ENCODE data around the gene KCNG1. TPM values are rescaled to one million over a fixed set of nuclear protein-coding genes. Genes with fewer than 3 reads are reported as not detected.

KCNG1 gene
- total and polyA plus RNA-seq, 7 donors, result 0.03 to 0.12 (median 0.03) TPM; not detected in 4

- 63 to 69% (median 65%) methylated on average over 3 of the region's 3 CpGs for WGBS, 3 donors
Observed at GRCh38 chr20:51012357-51012756, 10.6 kb downstream of the KCNG1 start.

GRCh38 chr20:51011479-51011878 is 11.4 kb downstream of the KCNG1 start:
- Histone ChIP-seq H3K4me1 (no peaks in the 10 kb centered on the region), H3K4me3 (no peak overlapping the region), H3K27me3 (ENCODE audit: insufficient read depth in 3 of 3, low read length in 2 of 3) (peaks cover 0 to 31% (median 5%) of the 10 kb centered on the region in 3 donors), H3K27ac (no peak overlapping the region), H3K9me3 (no peaks in the 10 kb centered on the region), H3K36me3 (ENCODE audit: insufficient read depth in 1 of 2, low read depth in 1 of 2) (no peaks in the 10 kb centered on the region)
- intact Hi-C loops (cut with DNase I), result no loop called here
- TF ChIP-seq, protein P1, sequence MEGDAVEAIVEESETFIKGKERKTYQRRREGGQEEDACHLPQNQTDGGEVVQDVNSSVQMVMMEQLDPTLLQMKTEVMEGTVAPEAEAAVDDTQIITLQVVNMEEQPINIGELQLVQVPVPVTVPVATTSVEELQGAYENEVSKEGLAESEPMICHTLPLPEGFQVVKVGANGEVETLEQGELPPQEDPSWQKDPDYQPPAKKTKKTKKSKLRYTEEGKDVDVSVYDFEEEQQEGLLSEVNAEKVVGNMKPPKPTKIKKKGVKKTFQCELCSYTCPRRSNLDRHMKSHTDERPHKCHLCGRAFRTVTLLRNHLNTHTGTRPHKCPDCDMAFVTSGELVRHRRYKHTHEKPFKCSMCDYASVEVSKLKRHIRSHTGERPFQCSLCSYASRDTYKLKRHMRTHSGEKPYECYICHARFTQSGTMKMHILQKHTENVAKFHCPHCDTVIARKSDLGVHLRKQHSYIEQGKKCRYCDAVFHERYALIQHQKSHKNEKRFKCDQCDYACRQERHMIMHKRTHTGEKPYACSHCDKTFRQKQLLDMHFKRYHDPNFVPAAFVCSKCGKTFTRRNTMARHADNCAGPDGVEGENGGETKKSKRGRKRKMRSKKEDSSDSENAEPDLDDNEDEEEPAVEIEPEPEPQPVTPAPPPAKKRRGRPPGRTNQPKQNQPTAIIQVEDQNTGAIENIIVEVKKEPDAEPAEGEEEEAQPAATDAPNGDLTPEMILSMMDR (IDR thresholded peaks at IDR 0.05), result no peak
- ATAC-seq (no peak), DNase-seq (no peak)
- WGBS, 3 donors, result 91 to 92% (median 91%) methylated on average over 4 of the region's 4 CpGs

More at GRCh38 chr20:51012357-51012756, 10.6 kb downstream of the KCNG1 start:
- intact Hi-C loops (cut with DNase I), result no loop called here
- no peak overlapping the region for H3K27ac ChIP-seq
- H3K9me3 ChIP-seq, result no peaks in the 10 kb centered on the region
- no peak for ATAC-seq
- H3K4me3 ChIP-seq, result no peak overlapping the region
- H3K36me3 ChIP-seq (ENCODE audit: insufficient read depth in 1 of 2, low read depth in 1 of 2), result no peaks in the 10 kb centered on the region
- no peak for DNase-seq
- no peaks in the 10 kb centered on the region for H3K4me1 ChIP-seq
- H3K27me3 ChIP-seq (ENCODE audit: insufficient read depth in 3 of 3, low read length in 2 of 3), result peaks cover 0 to 37% (median 5%) of the 10 kb centered on the region in 3 donors
- TF ChIP-seq, protein P1 (IDR thresholded peaks at IDR 0.05), result no peak

- H3K27me3 ChIP-seq (ENCODE audit: insufficient read depth in 3 of 3, low read length in 2 of 3), result peaks cover 0 to 31% (median 6%) of the 10 kb centered on the region in 3 donors
- intact Hi-C loops (cut with DNase I), result no loop called here
- TF ChIP-seq, protein P1 (IDR thresholded peaks at IDR 0.05), result no peak
- H3K4me3 ChIP-seq, result no peak overlapping the region
- no peaks in the 10 kb centered on the region for H3K9me3 ChIP-seq
- DNase-seq (no peak), ATAC-seq (no peak)
- no peak overlapping the region for H3K27ac ChIP-seq
- 80 to 88% (median 81%) methylated on average over 3 of the region's 3 CpGs for WGBS, 3 donors
- H3K4me1 ChIP-seq, result no peaks in the 10 kb centered on the region
- H3K36me3 ChIP-seq (ENCODE audit: insufficient read depth in 1 of 2, low read depth in 1 of 2), result no peaks in the 10 kb centered on the region
Observed at GRCh38 chr20:51010932-51011331, 12.0 kb downstream of the KCNG1 start.

GRCh38 chr20:51010043-51010365 is 12.9 kb downstream of the KCNG1 start:
- intact Hi-C loops (cut with DNase I), result no loop called here
- H3K9me3 ChIP-seq, result no peaks in the 10 kb centered on the region
- DNase-seq (no peak), ATAC-seq (no peak)
- TF ChIP-seq, protein P1 (IDR thresholded peaks at IDR 0.05), result no peak
- no peaks in the 10 kb centered on the region for H3K4me1 ChIP-seq
- WGBS, 3 donors, result 84 to 93% (median 88%) methylated on average over 33 of the region's 33 CpGs
- H3K4me3 ChIP-seq, result no peak overlapping the region
- H3K27me3 ChIP-seq (ENCODE audit: insufficient read depth in 3 of 3, low read length in 2 of 3), result peaks cover 0 to 24% (median 8%) of the 10 kb centered on the region in 3 donors
- H3K27ac ChIP-seq, result no peak overlapping the region
- no peaks in the 10 kb centered on the region for H3K36me3 ChIP-seq (ENCODE audit: insufficient read depth in 1 of 2, low read depth in 1 of 2)
